HUDEP-2 (cell line): ENCODE measurements around the gene AGFG2.
"Not testable (repeated sequence)": the region's sequence is repeated elsewhere in the genome, so short reads cannot be mapped to it uniquely, and the experiment has no call there.

Experiments used
- DNase-seq, 76 experiments: peaks; one replicate each; lab custom pipeline; 2025; ENCODE audit not compliant: unreplicated experiment in 76 of 76; lab: John Stamatoyannopoulos, UW

The AGFG2 gene

GRCh38 chr7:100538654-100539435 lies at the start of gene AGFG2:
TSS of gene AGFG2 (plus strand) at chr7:100539203. CDS start at chr7:100539347, 144 bp downstream.
- DNase-seq = peak; percentile 55 to 100 (median 100)

GRCh38 chr7:100489824-100490223 lies 49.2 kb upstream of the AGFG2 start:
- peak in 68 of 76 experiments; percentile 9 to 82 (median 54) for DNase-seq

- no peak for DNase-seq
Observed at GRCh38 chr7:100490483-100491191, 48.4 kb upstream of the AGFG2 start.

- DNase-seq = no peak
Observed at GRCh38 chr7:100491192-100491578, 47.8 kb upstream of the AGFG2 start.

GRCh38 chr7:100492738-100493475 lies 46.1 kb upstream of the AGFG2 start:
- no peak for DNase-seq

GRCh38 chr7:100493476-100494264 lies 45.3 kb upstream of the AGFG2 start:
- peak in 23 of 76 experiments; percentile 10 to 50 (median 24) for DNase-seq

GRCh38 chr7:100496509-100496908 lies 42.5 kb upstream of the AGFG2 start:
- no peak for DNase-seq

- DNase-seq = not testable (repeated sequence)
Observed at GRCh38 chr7:100500743-100501142, 38.3 kb upstream of the AGFG2 start.

GRCh38 chr7:100504031-100504430 lies 35.0 kb upstream of the AGFG2 start:
- DNase-seq = not testable (repeated sequence)

GRCh38 chr7:100504887-100505611 lies 34.0 kb upstream of the AGFG2 start:
- no peak for DNase-seq

- DNase-seq = peak in 19 of 76 experiments; percentile 3 to 57 (median 19)
Observed at GRCh38 chr7:100506356-100506923, 32.6 kb upstream of the AGFG2 start.

- DNase-seq = no peak
Observed at GRCh38 chr7:100509231-100509630, 29.8 kb upstream of the AGFG2 start.

GRCh38 chr7:100510437-100511239 lies 28.4 kb upstream of the AGFG2 start:
- peak in 72 of 76 experiments; percentile 22 to 93 (median 64) for DNase-seq

- peak in 4 of 76 experiments; percentile 4 to 36 (median 12) for DNase-seq
Observed at GRCh38 chr7:100513212-100513810, 25.7 kb upstream of the AGFG2 start.

GRCh38 chr7:100515072-100515532 lies 23.9 kb upstream of the AGFG2 start:
- DNase-seq = no peak

GRCh38 chr7:100516135-100516812 lies 22.7 kb upstream of the AGFG2 start:
- DNase-seq = peak in 68 of 76 experiments; percentile 6 to 90 (median 62)

GRCh38 chr7:100517305-100517704 lies 21.7 kb upstream of the AGFG2 start:
- DNase-seq = no peak
